DND-41 (cell line): ENCODE results near the gene RASL10A.

Experiments used
- EZH2 ChIP-seq: IDR thresholded peaks from 3 replicates; pipeline ENCODE4 v1.6.1; 2012; ENCODE audit warnings: borderline replicate concordance, low read depth, mild to moderate bottlenecking, moderate library complexity, low read length, inconsistent platforms; ENCODE audit not compliant: severe bottlenecking
- TF ChIP-seq, protein P1 (sequence below): IDR thresholded peaks from 2 replicates; pipeline ENCODE4 v1.5.1; 2012; ENCODE audit warnings: borderline replicate concordance, low read length, moderate library complexity, mild to moderate bottlenecking; ENCODE audit not compliant: poor library complexity, severe bottlenecking; ENCODE audit errors: extremely low read depth

DNA sequence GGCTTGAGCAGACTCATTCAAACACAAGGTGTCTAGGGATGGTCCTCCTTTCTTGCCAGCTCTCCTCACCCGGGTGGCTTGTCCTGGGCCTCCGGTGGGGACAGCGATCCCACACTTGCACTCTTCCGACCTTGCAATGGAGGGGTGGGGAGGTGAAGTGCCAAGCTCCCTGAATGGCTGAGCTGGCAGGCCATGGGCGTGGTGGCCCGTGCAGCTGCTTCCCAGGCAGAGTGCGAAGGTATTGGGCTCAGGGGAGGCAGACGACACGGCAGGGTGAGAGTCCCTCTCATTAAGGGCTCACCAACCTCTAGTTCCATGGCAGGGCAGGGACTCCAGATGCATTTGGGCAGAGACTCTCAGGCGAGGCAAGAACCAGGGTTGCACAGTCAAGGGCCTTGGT lies 11.0 kb upstream of the RASL10A start:
- TF ChIP-seq, protein P1, sequence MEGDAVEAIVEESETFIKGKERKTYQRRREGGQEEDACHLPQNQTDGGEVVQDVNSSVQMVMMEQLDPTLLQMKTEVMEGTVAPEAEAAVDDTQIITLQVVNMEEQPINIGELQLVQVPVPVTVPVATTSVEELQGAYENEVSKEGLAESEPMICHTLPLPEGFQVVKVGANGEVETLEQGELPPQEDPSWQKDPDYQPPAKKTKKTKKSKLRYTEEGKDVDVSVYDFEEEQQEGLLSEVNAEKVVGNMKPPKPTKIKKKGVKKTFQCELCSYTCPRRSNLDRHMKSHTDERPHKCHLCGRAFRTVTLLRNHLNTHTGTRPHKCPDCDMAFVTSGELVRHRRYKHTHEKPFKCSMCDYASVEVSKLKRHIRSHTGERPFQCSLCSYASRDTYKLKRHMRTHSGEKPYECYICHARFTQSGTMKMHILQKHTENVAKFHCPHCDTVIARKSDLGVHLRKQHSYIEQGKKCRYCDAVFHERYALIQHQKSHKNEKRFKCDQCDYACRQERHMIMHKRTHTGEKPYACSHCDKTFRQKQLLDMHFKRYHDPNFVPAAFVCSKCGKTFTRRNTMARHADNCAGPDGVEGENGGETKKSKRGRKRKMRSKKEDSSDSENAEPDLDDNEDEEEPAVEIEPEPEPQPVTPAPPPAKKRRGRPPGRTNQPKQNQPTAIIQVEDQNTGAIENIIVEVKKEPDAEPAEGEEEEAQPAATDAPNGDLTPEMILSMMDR, result no peak
- TF ChIP-seq EZH2, result no peak
